Hematopoietic multipotent progenitor cell treated with erythropoietin and hydrocortisone succinate and interleukin-3 and kit ligand, for 6 days (in vitro differentiated cells): Measurements from ENCODE around the gene GCC2.
"Not testable (repeated sequence)": the region's sequence is repeated elsewhere in the genome, so short reads cannot be mapped to it uniquely, and the experiment has no call there.

Experiments
- DNase-seq: peaks from one replicate; pipeline ENCODE4 v3.0.0-alpha.2; 2015

Gene GCC2

DNA sequence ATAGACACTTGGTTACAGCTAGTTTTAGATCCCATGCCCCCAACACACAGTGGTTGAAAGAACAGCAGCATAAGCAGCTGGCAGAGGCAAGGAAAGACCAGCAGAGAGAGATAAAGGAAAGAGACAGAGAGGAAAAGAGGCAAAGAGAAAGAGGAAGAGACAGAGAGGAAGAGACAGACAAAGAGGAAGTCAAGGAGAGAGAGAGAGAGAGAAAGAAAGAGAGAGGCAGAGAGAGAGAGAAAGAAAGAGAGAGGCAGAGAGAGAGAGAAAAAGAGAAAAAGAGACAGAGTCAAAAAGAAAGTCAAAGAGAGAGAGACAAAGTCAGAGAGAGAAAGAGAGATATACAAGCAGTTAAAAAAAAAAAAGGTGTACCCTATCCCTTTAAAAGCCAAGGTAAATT is 76.3 kb downstream of the GCC2 start:
- not testable (repeated sequence) for DNase-seq

DNA sequence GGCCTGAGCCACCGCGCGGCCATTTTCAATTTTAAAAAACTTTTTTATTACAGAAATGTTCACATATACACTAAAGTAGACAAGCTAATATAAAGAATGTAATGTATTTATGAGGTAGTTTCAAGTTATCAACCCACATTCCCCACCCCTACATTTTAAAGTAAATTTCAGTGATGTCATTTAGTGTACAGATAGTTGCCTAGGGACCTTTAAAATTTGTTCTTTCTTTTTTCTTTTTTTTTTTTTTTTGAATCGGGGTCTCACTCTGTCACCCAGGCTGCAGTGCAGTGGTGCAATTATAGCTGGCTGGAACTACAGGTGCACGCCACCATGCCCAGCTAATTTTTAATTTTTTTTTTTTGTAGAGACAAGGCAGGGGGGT is 82.7 kb downstream of the GCC2 start:
- no peak for DNase-seq

DNA sequence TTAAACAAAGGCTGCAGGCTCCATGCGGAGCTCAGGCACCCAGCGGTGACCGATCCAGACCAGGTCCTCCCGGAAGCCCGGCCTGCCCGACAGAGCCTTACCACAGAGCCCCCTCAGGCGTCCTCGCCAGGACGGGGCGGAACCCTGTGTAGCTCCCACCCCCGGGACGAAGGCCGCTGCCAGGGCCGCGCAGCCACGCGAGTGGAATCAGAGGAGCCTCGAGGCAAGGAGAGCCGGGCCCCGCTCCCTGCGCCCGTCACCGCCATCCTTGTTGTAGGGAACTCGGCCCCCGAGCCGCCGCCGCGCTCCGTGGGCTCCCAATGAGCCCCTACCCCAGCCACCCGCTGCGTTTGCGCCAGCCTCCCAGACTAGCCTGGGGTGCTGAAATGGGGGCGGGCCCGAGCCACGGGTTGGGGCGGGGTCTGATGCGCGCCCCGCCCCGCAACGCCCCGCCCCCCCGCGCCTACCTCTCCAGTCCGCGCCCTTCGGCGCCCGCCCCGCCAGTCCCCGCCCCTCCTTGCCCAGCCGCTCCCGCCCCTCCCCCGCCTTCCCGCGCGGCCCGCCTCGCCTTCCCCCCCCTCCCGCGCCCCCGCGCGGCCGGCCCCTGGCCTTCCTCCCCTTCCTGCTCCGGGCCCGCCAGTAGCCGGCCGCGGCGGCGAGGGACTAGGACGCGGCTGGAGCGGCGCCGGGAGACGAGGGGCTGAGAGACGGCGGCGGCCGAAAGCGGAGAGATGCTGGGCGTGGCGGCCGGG is 85.0 kb downstream of the GCC2 start, which contains the start of gene LIMS1:
Gene LIMS1, plus strand, starts transcription at position 639 of the 752 bp plus-strand sequence. Its CDS starts 93 bp downstream, at position 732.
- peak; percentile 89 for DNase-seq

DNA sequence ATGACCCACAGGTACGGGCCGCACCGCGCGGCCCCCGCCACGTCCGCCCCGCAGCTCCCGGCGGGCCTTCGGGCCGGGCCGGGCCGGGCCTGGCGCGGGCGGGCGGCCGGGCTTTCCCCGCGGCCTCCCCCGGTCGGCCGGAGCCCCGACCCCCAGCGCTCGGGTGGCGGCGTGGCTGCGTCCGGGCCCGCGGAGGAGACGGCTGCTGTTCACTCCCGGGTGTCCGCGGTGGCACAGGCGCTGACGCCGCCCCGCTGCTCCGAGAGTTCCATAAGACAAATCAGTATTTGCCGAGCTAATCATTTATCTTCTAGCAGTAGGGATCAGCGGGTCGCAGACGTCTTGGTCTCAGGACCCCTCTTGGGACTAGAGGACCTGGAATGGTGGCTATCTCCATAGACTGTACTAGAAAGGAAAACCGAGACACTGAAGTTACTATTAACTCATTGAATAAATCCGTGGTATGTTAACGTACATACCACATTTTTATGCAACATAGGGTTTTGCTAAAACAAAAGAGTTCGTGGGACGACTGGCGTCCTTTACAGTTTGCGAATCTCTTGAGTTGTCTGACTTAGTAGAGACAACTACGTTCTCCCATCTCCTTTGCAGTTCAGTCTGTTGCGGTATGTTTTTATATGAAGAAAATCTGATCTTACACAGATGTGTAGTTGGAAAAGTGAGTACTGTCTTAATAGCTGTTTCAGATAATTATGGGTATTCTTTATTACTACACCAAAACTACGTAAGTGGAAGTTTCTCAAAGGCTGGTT is 85.8 kb downstream of the GCC2 start:
- peak; percentile 62 for DNase-seq

DNA sequence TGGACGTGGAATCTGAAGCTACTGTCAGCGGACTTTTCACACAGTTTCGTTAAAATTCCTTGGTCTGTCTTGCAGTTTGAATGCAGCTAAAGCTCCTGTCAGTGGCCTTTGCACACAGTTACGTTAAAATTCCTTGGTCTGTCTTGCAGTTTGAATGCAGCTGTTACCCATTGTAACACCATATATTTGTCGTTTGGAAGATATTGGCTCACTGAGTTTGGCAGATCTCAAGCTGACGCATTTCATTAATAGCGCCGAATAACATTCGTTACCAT is 86.3 kb downstream of the GCC2 start:
- DNase-seq, result no peak

DNA sequence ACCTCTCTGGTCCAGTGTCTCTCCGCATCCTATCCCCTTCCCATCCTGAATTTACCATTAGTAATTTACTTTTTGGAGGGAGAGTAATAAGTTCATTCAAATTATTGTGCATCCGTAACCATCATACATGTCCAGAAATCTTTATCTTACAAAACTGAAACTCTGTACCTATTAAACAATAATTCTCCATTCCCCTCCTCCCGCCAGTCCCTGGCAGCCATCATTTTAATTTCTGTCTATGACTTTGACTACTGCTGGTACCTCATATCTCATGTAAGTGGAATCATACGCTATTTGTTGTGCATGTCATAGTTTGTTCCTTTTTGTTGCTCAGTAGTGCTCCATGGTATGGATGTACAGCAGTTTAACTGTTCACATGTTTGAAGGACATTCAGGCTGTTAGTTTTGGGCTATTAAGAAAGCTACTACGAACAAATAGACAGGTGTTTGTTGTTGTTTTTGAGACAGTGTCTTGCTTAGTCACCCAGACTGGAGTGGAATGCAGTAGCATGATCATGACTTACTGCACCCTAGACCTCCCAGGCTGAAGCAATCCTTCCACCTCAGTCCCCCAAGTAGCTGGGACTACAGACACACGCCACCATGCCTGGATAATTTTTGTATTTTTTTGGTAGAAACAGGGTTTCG is 87.3 kb downstream of the GCC2 start:
- no peak for DNase-seq

DNA sequence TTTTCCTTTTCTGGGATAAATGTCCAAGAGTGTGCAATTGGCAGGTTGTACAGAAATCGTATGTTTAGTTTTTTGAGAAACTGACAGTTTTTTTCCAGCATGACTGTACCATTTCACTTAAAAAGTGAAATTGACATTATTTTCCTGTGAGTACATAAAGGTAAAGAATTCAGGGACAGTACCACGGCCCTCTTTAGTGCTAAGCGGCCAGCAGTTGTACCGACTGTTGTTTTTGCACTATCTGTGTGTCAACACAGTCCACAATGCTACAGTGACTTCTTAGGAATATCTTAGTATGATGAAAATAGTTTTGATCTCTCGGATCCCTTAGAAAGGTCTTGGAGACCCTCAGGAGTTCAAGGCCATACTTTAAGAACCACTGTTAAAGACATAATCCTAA is 87.9 kb downstream of the GCC2 start:
- DNase-seq, result no peak

DNA sequence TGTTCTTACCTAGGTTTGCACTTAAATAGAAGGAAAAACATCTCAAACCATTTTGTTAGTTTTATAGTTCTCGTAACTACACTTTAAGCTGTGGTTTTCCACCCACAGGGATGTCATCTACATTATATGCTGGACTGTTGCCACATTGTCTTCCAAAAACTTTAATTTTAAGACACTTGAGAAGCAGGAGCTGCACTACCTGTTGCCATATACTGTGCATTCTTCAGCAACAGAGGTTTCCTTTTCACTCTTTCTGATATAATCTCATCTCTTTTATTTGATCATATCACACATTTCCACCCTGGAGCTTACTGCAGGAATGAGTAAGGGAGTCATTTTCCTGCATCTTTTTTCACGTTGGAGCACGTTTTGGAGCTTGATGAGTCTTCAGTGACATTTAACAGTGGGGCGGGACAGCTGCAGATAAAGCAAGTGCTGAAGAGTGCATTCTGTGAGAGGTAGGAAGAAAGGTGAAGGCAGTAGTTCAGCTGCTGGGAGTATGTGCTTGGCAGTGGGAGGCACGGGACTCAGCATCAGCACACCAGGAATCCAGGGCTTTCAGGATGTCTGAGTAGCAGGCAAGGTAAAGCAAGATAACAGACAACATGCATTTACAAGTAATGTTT is 89.1 kb downstream of the GCC2 start:
- DNase-seq, result no peak

DNA sequence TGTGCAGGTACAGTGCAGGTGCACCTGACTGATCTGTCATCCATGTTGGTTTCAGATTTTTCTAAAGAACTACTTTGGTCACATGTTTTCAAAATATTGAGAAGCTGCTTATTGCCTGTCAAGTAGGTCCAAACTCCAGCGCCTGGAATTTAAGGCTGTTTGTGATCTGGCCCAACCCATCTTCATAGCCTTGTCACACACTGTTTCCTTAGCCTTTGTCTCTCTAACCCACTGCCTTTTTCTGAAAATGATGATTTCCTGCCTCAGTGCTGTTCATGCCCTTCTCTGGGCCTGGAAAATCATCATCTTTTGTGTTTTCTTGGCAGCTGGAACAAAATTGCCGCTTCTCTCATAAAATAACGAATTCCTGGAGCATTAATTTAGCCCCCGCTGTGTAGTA is 92.4 kb downstream of the GCC2 start:
- DNase-seq, result no peak

DNA sequence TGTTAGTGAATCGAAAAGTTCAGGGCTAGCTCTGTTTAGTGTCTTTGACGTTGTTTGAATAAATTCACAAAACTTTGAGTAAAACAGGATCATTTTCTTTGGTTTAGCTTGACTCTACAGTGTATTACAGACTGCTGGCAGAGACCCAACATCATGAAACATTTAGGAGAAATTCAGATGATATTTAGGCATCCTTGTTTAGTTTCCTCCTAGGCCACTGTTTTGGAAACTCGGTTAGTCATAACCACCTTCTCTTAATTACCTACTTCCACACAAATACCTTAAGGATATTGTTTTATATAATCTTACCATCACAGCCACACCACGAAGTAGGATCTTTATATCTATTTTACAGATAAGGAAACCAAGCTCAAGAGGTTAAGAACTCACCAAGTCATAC is 93.1 kb downstream of the GCC2 start:
- no peak for DNase-seq

DNA sequence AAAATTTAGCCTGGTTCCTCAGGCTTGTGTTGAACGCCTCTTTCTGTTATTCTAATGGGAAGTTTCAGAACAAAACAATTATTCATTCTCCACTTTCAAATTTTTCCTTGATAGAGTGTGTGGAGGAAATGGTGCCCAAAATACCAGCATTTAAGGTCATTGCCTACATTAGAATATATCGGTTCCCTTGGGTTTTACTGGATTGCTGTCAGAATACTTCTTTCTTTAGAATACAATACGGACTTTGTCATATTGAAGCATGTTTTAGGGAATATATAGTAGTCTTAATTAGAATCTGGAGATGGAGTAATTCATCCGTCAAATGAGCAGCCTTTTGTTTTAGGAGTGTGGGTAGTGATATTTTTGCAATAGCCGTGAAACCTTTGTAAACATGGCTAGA is 98.6 kb downstream of the GCC2 start:
- DNase-seq, result no peak

DNA sequence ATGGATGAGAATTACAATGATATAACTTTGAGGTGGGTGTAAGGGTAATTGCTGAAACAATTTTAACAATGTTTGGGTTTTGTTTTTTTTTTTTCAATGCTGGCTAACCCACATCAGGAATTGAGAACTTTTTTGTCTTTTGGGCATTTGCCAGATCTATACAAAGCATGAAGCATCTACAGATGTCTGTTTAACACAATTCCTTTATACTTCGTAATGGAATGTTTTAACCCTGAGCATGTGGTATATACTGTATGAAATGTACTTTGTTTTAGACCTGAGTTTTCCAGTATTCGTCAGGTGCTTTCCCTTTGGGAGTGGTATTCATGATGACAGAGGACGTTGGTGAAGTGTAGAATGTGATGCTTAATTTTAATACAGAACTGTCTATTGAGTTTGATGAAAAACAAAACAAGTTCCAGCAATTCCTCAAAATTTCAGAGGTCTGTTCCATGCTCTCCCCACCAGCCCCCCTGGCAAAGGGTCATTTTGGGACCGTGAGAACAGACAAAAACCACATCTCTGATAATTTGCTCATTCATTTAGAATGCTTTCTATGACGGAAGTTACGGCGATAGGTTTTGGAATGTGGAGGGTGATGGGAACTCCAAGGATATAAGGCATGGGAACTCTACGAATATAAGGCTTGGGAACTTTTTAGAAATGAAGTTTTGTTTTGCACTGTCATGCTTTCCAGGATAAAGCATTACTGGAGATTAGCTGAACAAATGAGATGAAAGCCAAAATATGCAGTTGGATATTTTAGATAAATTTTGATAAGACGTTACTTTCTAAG is 99.4 kb downstream of the GCC2 start:
- DNase-seq, result no peak

DNA sequence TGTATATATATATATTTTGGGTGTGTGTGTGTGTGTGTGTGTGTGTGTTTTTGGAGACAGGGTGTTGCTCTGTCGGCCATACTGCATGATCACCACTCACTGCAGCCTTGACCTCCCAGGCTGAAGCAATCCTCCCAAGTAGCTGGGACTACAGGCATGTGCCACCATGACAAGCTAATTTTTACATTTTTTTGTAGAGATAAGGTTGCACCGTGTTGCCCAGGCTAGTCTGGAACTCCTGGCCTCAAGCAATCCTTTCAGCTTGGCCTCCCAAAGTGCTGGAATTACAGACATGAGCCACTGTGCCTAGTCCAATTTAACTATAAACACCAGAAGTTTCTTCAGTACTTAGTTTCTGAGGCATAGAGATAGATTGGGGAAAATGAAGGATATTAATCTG is 103.6 kb downstream of the GCC2 start:
- no peak for DNase-seq

DNA sequence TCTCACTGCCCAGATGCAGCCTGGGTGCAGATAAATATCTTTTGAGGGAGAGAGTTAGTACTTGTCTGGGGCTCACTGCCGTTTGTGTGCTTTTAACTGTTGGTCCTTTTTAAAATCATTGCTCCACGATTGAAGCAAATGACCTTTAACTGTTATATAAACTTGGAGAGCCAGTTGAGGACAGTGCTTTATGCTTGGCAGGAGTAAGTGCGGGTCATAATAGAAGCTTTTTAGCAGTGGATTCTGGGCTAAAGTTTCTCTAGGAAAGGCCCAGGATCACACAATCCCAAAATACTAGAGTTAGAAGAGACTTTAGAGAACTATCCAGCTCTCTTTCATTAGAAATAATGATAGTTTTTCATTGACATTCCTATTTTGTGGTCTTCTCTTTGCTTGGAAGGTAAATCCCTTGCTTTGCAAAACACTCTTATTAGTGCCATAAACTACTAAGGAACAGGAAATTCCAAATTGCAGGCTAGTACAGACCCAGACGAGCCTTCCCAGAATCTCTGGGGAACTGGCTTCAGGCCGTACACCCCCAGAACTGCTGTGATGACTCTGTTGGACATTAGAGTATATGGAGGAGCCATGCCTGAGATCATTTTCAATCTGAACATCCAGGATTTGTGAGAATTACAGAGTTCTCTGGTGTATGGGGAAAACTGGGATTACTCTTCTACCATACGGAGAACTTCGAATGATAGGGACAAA is 104.4 kb downstream of the GCC2 start:
- no peak for DNase-seq

DNA sequence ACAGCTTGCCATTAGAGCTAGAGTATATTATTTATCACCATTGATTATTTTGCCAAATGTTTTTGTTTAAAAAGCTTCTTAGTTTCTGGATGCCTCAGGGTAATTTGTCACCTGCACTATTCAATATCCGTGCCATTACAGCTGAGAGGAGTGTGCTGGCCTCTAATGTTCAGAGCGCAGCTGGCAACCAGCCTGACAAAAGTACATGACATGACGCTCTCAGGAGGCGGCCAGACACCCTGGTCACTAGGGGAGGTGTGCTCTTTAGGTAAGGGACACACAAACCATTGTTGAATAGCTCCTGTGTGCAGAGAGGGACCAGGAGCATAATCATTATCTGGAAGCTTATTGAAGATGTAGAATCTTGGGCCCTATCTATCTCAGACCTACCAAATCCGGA is 105.5 kb downstream of the GCC2 start:
- DNase-seq, result no peak

DNA sequence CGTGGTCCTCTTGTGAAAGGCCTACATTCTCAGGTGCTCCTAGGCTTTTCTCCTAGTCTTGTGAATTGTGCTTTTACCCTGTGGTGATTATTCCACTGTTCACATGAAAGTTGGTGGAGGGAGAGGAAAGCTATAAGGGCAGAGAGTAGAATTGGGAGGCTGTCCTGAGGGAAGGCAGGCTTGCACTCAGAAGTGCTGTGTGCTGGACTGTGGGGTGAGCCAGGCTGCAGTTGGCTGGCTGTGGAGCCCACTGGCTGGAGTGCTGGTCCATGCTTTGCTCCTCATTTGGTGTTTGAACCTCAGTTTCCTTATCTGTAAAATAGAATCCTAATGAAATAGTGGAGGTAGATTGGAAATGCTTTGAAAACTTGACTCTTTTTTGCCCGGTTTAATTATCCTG is 106.6 kb downstream of the GCC2 start:
- DNase-seq, result no peak

DNA sequence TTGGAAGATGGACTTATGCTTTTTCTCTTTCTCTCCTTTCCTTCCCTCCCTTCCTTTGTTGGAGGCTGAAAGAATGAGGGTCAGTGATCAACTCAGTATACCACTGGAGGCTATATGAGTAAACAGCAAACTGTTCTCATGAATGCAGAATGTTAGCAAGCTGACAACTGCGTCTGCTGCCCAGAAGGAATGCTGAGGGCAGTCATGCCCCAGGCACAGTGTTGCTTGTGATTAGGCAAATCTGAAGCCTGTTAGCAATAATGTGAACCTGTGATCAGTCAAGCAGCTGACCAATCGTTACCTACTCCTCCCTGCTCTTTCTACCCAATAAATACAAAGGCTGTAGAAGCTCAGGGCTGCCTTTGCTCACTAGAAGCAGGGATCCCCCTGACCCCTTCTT is 107.6 kb downstream of the GCC2 start:
- DNase-seq, result not testable (repeated sequence)
